Hippocampal formation (tissue), 2 donors: ENCODE measurements around the gene HPSE2.
"Not testable (repeated sequence)": the region's sequence is repeated elsewhere in the genome, so short reads cannot be mapped to it uniquely, and the experiment has no call there.

Experiments used
- DNase-seq, 2 donors: peaks; one replicate each; lab custom pipeline; 2025; lab: John Stamatoyannopoulos, UW

The HPSE2 gene

DNA sequence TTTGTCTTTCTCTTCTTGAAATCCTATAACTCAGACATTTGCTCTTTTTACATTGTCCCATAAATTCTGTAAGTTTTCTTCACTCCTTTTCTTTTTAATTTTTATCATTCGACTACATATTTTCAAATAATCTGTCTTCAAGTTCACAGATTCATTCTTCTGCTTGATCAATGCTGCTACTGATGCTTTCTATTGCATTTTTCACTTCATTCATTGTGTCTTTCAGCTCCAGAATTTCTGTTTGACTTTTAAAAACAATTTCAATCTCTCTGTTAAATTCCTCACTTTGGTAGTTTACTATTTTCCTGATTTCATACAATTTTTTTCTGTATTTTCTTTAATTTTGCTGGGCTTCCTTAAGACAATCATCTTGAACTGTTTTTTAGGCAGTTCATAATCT is 230.4 kb downstream of the HPSE2 start:
- DNase-seq: no peak

DNA sequence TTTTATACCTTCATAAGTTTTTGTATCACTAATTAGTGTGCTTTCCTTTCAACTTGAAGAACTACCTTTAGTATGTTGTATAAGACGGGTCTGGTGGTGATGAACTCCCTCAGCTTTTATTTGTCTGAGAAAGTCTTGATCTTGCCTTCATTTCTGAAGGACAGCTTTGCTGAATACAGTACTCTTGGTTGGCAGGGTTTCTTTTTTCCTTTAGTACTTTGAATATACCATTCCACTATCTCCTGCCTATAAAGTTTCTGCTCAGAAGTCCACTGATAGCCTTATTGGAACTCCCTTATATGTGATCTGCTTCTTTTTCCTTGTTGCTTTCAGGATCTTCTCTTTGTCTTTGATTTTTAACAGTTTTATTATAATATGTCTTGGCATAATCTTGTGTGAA is 230.9 kb downstream of the HPSE2 start:
- no peak for DNase-seq

DNA sequence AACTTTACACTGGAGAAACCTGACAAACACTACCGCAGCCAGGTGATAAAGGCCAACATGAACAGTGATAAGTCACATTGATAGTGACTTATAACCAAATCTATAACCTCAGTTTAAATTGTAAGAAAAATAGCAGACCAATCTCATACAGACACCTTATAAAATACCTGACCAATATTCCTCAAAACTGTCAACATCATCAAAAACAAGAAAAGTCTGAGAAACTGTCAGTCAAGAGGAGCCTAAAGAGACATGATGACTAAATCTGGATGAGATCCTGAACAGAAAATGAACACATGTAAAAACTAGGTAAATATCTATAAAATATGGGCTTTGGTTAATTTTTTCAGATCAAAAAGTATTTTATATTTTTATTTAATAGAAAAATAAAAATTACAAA is 233.3 kb downstream of the HPSE2 start:
- no peak for DNase-seq

DNA sequence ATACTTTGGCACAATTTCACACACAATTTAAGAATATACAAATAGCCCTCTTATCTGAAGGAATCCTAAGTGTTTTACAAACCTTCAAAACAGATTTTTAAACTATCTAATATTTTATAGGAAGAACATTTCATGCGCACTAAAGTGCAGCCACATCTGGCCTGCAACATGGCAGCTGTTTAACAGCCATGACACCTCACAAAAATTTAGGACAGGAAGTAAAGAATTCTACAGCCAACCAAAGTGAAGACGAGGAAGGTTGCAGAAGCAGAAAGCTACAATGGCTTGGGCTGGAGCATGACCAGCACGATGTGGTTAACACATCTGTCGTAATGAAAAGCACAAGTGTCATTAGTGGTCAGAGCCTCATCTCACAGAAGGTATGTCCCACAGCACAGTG is 238.1 kb downstream of the HPSE2 start:
- DNase-seq: no peak

DNA sequence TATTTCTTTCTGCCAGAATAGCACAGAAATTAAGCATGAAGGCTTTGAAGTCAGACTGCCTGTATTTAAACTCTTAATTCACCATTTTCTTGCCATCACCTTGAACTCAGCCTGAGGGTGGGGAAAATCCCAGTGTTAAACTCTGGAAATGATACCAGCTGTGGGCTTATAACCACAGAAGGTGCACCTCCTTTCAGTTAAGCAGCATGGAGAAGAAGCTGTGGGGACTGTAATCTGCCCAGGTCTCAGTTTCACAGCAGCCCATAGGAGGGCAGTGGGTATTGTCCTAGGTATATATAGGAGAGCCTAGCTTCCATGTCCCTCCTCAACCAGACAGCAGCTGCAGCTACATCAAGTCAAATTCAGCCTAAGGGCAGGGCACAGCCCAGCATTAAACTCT is 241.6 kb downstream of the HPSE2 start:
- DNase-seq: no peak

DNA sequence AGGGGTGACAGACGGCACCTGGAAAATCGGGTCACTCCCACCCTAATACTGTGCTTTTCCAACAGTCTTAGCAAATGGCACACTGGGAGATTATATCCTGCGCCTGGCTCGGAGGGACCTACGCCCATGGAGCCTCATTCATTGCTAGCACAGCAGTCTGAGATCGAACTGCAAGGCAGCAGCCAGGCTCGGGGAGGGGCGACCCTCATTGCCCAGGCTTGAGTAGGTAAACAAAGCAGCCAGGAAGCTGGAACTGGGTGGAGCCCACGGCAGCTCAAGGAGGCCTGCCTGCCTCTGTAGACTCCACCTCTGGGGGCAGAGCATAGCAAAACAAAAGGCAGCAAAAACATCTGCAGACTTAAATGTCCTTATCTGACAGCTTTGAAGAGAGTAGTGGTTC is 251.9 kb downstream of the HPSE2 start:
- not testable (repeated sequence) for DNase-seq

DNA sequence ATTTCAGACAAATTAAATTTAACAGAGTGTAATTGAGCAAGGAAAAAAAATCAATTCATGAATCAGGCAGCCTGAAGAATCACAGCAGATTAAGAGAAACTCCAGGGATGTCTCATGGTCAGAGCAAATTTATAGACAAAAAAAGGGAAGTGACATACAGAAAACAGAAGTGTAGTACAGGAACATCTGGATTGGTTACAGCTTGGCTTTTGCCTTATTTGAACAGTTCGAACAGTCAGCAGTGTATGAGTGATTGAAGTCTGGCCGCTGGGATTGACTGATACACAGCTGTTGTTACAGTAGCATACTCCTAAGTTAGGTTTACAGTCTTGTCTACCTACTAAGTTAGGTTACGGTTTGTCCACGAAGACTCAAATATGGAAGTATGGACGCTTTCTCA is 255.3 kb downstream of the HPSE2 start:
- no peak for DNase-seq

DNA sequence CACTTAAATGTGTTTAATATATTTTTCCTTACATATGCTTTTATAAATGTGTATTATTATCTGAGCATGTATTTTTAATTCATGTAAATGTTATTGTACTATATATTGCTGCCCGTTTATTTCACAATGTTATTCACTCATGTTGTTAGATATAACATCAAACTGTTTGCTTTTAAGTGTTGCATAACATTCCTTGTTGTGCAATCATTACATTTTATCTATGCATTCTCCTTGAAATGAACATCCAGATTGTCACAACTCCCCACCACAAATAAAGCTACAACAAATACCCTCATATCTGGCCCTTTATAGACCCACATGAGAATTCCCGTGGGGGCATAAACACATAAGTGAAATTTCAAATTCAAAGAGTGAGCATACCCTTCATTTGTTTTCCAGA is 264.2 kb downstream of the HPSE2 start:
- DNase-seq: no peak

DNA sequence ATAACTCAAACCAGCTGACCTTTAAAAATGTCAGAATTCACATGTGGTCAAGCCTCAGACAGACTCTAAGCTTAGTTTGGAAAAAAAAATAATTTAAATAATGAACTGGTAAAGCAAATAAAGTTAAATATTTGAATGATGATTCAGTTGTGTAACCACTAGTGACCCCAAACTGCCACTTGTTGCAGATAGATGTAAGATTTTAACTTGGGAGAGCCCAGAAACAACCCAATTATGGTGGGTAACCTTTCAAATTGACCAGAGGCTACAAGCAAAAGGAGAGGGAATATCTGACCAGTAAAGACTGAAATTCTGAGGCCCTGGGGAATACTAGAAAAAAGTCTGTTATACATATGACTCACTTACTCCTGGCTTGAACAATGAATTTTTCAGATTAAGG is 268.1 kb downstream of the HPSE2 start:
- DNase-seq: no peak

DNA sequence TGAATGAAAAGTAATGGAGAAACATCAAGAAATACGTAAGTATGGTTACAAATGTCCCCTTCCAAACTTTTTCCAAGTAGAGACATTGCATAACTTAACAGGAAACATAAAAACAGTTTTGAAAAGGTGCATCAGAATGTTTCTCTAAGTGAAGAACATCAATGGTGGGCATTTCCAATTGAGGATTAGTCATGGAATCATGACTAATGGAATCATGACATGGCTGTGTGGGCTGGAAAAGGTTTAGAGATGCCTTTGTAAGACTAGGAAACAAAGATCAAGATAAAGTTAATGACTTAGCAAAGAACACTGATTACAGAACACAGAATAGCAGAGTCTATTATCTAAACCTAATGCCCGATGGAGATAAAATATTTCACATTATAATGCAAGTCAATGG is 272.0 kb downstream of the HPSE2 start:
- DNase-seq: no peak

DNA sequence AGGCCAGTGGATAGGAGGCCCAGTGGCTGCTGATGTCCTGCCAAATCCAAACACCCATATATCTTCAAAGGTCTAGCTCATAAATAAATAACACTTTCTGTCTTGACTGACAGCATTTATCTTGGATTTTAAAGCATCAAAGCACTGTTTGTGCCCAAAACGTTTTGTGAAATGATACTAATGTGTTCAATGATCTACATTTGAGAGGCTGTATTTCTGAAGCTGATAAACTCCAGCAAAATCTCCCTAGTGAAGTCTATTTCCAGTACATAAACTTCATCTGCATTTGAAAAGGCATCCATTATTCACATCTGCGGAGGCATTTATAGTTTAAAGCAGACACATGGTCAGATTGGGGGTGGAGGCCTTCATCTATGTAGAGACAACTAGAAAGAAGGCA is 276.3 kb downstream of the HPSE2 start:
- DNase-seq: no peak

DNA sequence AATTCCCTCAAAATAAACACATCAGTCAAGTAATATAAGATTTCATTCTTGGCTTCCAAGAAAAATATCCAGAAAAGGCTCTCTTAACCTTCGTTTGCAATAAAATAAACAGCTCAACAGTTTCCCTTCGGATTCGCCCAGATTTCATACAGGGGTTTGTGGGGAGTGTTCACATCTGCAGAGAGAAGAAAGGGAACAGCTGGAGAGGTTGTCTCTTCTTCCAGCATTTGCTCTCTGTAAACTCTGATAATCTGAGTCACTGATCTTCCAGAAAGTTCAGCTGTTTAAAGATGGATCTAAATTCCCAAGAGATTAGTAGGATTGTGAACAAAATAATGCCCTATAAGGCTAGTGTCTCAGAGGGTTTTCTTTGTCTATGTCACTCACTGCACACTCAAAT is 277.9 kb downstream of the HPSE2 start:
- DNase-seq: no peak

DNA sequence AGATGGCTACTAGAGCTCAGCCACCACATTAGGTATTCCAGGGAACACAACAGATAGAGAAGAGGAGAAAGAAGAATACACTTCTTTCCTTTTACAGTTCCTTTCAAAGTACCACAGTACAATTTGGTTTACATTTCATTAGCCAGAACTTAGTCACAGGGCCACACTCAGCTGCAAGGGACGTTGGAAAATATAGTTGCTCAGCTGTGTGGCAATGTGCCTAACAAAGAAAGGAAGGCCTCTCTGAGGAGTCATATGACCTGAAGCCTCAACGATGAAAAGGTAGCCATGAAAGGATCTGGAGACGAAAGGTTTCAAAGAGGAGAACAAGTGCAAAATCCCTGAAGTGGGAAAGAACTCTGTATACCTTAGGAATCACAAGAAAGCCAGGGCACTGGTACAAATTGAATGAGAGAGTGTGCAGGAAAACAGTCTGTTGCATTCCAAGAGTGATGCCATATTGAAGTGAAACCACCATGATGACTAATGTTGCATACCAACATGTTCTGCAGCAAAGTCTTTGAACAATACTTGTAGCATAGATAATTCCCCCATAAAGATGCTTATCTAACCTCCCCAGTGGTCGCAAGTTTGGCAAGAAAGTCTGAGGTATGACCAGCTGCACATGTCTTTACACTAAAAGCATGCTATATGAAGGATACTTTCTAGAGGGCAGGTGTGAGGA is 278.9 kb downstream of the HPSE2 start:
- DNase-seq: no peak

DNA sequence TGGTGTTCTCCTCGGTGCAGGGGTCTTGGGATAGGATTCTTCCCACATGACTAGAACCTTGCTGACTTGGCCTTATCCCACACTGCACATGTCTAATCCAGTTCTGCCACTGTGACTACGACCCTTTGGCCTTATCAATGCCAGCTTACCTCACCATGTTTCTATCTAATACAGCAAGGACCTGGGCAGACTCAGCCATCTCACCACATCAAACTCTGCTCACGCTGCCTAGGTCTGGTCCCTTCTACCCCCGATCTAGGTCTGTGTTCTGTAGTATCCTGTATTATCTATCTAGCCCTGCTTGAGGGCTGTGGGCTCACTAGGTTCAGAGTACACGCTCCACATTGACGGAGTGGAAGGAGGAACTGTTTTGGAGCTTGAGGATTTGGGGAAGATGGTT is 282.4 kb downstream of the HPSE2 start:
- DNase-seq: no peak

DNA sequence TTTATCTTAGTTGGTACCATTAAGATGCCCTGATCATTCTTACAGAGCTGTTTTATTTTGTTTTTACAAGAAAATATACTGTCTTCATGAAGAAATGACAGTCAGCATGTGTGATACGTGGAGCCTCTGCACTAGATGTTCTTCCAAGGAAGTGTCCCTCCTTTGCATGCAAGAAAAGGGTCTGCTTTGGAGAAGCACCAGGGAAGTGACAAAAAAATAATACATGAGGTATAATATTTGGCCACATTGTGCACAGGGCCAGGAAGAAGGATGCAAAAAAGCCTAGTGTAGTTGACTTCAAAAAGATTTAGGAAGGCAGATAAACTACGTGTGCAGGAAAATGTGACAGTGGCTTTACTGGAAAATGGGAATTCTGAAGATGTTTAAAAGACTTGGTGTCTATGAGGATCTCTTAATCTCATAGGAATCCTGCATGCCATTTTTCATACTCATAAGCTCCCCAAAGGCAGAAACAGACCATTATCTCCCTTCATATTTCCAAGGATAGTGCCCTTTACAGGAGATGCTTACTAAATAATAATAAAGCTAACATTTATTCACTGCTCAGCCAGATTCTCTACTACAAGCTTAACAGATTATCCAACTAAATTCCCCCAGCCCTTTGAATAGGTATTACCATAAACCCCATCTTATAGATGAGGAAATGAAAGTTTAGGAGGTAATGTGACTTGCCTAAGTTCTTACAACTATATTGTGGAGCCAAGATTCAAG is 284.2 kb downstream of the HPSE2 start:
- DNase-seq: no peak

DNA sequence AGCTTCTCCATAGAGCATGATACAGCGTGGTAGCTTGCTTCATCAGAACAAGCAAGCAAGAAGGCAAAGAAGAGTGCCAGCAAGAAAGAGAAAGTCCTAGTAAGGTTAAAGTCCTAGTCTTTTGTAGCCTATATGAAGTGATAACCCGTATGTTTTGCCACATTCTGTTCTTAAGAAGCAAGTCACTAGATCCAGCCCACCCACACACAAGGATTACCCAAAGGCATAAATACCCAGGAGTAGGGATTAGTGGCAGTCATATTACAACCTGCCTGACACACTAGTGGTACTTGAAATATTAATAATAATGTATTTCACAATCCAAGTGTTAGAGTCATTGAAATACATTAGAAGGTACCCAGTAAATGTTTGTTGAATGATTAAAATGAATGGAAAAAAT is 285.5 kb downstream of the HPSE2 start:
- no peak for DNase-seq

DNA sequence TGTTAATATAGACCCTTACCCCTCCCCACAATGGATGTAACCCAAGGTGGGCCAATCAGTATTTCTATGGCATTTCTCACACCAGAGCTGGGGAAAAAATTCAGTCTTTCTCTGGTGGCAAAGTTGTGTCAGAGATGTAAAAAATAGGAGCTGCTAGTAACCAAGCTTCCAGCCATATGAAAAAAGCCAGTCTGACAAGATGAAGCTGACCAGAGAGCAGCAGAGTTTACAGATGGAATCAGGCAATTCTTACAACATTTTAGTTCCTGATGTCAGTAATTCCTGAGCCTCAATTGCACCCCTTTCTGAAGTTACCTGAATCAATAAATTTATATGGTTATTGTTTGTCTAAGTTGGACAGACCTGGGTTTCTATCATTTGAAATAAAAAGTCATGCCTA is 286.3 kb downstream of the HPSE2 start:
- no peak for DNase-seq

DNA sequence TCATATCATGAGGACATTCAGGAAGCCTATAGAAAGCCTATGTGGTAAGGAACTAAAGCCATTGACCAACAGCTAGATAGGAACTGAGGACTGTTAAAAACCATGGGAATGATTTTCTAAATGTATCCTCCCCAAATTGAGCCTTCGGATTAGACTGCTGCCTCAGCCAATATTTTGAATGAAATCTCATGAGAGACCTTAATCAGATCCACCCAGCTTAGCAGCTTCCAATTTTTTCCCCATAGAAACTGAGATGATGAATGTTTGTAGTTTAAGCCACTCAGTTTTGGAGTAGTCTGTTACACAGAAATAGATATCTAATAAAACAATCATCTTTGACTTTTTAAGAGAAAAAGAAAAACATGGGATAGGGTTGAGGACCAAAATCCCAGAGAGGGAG is 292.0 kb downstream of the HPSE2 start:
- DNase-seq: no peak

DNA sequence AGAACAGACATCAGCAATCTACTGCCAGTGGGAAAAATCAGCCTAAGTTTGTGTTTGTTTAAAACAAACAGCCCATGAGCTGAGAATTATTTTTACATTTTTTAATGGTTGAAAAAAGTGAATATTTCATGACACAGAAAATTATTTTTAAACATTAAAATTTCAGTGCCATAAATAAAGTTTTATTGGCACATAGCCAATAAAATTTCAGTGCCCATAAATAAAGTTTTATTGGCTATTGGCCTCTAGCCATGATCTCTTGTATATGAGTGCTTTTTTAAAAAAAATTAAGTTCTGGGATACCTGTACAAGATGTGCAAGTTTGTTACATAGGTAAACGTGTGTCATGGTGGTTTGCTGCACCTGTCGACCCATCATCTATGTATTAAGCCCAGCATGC is 305.9 kb downstream of the HPSE2 start:
- DNase-seq: no peak

DNA sequence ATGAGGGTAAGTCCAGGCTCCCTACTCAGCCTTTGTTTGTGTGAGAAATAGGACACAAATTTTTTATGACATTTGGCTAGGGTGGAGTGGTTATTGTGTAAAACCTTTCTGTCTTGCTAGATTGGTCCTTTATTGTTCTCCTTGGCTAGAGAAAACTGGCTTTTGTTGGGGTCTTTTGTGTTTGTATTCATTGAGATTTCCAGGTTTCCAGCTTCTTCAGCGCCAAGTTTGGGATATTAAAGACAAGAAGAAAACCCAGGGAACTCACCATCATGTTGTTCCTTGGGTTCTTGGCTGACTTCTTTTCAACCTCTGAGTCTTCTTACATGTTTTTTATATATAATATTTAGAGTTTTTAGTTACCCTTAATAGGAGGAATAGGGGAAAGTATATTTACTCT is 310.0 kb downstream of the HPSE2 start:
- DNase-seq: no peak

DNA sequence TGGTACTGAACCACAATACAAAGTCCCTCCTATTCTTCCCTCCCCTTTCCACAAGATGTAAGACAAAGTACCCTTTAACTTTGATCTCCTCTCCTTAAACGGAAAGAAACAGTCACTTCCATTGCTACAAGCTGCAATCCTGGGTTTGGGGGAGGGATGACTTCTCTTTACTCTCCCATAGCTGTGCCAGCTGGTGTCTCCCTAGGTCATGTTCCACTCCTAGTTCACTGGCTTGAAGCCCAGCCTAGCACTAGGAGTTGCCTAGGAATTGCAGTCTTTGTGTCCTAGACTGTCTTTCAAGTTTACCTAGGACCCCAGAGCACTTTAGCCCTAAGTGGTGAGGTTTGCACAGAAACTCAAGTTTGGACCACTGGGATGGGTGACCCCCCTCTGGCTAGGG is 311.1 kb downstream of the HPSE2 start:
- no peak for DNase-seq

DNA sequence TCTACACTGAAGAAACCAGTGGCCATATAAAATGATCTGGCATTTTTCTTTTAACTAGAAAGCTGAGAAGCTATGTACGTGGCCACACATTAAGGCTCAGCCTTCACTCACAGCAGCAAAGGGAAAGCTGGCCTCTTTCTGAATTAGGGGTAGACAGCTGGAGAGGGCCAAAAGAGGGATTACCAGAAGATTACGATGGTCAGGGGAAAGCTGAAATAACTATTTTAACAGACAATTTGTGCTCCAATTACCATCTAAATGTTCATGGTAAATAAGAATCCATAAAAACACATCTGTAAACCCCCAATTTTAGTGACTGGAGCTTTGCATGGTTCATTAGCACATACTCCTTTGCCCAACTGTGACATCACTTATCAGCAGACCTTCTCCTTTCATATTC is 314.3 kb downstream of the HPSE2 start:
- DNase-seq: no peak

DNA sequence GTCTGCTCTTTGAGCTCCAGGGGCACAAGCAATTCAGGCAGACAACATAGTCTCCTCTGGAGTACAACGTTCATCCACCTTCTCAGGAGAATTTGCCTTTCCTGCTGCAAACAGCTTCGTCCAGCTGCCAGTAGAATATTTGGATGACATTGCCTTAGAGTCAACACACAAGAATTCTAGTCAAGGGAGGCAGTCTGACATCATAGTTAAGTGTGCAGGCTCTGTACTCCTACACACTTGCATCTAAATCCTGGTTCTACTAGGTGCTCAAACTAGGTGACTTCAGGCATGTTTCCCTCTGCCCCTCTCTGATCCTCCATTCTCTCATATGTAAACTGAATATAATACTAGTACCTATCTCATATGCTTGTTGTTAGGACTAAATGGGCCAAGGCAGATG is 314.8 kb downstream of the HPSE2 start:
- DNase-seq: no peak

DNA sequence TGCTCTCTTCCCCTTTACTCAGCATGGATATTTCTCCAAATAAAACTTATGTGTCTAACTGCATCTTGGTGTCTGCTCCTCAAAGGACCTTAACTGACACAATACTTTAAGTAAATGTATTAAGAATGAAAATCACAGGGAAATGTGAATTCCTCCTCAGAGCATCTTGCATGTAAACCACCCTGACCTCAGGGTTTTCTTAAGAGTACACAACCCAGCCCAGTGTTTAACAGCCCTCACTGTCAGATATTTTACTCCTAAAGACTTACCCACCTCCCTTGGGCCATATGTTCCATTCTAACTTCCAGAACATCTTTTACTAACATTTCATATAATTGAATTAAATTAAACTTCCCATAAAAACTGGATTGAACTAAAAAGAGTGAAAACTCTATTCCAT is 315.3 kb downstream of the HPSE2 start:
- no peak for DNase-seq
